ENCODE data around the gene SLC2A8.
A peak's percentile ranks its signal among the peaks of the same experiment; 100 is the strongest.

The SLC2A8 gene

DNA sequence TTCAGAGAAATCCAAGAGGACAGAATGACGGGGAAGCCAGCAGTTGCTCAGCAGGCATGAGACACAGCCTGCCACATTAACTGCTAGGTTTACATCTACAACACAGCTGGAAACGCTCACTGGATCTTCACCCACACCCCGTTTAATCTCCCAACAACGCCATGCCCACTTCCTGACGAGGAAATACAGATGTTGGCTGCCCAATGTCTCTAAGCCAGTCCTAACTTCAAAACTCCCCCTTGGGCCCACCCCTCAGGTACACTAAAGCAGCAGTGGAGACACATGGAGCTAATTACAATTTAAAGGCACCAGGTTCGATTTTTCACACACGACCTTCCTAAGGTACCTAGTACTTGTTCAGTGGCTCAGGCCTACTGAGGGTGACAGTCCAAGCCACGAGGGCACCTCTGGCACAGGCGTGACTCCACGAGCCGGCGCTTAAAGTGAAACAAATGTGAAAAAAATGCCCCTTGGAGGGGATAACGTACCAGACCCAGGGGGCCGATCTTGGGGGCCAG lies 53.3 kb downstream of the SLC2A8 start:
- Mint-ChIP-seq H3K4me3 (peak overlapping the region; percentile 92), H3K27ac (peak overlapping the region; percentile 100), H3K9me3 (peaks cover 3% of the 10 kb centered on the region), H3K4me1 (peaks cover 40% of the 10 kb centered on the region), H3K27me3 (ENCODE audit: low read depth, poor library complexity) (no peaks in the 10 kb centered on the region), H3K36me3 (ENCODE audit: low read depth) (peaks cover 52% of the 10 kb centered on the region)
- TF ChIP-seq, protein P1, sequence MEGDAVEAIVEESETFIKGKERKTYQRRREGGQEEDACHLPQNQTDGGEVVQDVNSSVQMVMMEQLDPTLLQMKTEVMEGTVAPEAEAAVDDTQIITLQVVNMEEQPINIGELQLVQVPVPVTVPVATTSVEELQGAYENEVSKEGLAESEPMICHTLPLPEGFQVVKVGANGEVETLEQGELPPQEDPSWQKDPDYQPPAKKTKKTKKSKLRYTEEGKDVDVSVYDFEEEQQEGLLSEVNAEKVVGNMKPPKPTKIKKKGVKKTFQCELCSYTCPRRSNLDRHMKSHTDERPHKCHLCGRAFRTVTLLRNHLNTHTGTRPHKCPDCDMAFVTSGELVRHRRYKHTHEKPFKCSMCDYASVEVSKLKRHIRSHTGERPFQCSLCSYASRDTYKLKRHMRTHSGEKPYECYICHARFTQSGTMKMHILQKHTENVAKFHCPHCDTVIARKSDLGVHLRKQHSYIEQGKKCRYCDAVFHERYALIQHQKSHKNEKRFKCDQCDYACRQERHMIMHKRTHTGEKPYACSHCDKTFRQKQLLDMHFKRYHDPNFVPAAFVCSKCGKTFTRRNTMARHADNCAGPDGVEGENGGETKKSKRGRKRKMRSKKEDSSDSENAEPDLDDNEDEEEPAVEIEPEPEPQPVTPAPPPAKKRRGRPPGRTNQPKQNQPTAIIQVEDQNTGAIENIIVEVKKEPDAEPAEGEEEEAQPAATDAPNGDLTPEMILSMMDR (IDR thresholded peaks at IDR 0.05) = no peak
- no peak for DNase-seq

DNA sequence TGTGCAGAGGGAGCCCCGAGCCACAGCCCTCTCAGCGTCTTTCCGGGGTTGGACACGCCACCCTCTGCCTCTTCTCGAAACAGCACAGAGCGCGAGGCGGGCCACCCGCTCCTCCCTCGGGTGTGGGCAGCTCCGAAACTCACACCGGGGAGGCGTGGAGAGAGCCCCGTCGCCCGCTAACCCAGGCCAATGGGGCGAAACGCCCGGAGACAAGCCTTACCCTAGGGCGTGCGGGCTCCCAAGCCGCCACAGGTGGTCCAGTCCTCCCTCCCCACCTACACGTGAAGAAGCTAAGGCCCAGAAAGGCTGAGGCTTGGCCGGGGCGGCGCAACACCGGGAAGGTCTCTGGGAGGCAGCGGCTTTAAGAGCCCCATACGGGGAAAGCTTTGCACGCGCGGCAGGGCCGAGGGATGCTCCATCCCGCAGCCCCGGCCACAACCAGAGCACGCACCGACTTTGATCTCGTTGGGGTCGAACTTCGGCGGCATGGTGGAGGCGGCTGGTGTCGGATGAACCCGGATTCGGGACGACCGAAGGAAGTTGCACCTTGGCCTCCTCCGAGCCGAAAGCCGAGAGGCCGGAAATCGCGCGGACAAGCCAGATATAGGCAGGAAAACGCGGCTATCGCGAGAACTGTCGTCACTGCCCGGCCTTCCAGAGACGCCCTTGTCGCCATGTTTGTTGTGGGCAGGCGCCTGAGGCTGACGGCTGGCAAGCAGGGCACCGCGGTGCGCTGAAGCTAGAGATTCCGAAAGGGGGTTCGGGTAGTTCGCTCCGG lies 54.0 kb downstream of the SLC2A8 start, which contains the start of the genes LRSAM1 and RPL12:
TSS of gene LRSAM1 (plus strand) at position 681 of the 778 bp plus-strand sequence. CDS start 3,018 bp downstream, outside the sequence.
TSS of gene RPL12 (minus strand) at position 577 of the 778 bp plus-strand sequence. CDS start at position 488, 89 bp downstream.
- Mint-ChIP-seq H3K4me3 (peak within 1 kb of the TSS; percentile 92), H3K27ac (peak within 1 kb of the TSS; percentile 100), H3K9me3 (no peaks in the 10 kb centered on the region), H3K27me3 (ENCODE audit: low read depth, poor library complexity) (no peaks in the 10 kb centered on the region), H3K4me1 (peaks cover 40% of the 10 kb centered on the region), H3K36me3 (ENCODE audit: low read depth) (peaks cover 51% of the 10 kb centered on the region)
- peak; percentile 99 for DNase-seq
- TF ChIP-seq, protein P1 (IDR thresholded peaks at IDR 0.05) = no peak

DNA sequence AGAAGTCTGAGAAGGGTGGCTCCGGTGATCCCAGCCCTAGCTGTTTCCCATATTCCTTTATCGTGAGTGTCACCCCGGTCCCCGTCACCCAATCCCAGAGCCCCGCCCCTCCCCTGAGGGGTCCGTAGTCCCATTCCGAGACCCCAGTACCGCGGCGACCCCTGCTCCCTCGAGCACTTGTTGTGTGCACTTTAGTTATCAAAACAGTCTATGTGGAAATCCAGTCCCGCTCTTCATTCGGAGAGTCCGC lies 54.6 kb downstream of the SLC2A8 start:
- H3K4me3 Mint-ChIP-seq = peak overlapping the region; percentile 92
- no peaks in the 10 kb centered on the region for H3K9me3 Mint-ChIP-seq
- peaks cover 46% of the 10 kb centered on the region for H3K36me3 Mint-ChIP-seq (ENCODE audit: low read depth)

DNA sequence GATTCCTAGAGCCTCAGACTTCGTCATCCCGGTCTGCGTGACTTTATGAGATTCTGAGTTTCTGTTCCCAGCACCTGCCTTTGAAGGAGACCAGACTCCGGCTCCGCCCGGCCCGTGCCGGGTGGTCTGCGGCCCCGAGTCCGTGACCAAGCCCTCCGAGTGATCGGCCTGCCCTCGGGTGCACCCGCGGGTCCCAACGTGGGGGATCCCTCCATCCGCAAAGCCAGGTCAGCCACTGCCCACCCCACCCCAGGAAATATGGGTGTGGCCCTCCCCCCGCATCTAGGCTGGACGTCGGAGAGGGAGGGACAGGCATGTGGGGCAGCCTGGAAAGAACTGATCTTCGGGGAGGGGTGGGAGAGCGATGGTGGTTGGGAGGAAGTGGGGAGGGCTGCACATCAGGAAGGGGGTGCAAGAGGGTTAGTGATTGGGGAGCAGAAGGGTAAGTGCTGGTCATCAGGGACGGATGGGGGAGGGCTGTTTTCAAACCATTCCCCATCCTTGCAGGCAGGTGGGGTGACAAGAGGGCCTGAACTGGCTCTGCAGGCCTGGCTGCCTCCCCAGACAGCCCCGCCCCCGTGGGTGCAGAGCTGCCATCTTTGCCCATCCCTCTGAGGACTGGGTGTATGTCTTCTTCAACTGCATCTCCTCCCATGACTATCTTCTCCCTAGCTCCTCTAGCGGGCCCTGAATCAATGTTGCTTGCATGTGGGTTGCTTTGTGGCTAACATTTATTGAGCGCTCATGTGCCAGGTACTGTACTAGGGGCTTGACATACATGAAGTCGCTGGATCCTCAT lies 55.1 kb downstream of the SLC2A8 start:
- DNase-seq = peak; percentile 41
- Mint-ChIP-seq H3K36me3 (ENCODE audit: low read depth) (peaks cover 45% of the 10 kb centered on the region), H3K9me3 (no peaks in the 10 kb centered on the region), H3K4me1 (peaks cover 40% of the 10 kb centered on the region), H3K4me3 (peak overlapping the region; percentile 92), H3K27me3 (ENCODE audit: low read depth, poor library complexity) (no peaks in the 10 kb centered on the region), H3K27ac (peak overlapping the region; percentile 66)
- TF ChIP-seq, protein P1 (IDR thresholded peaks at IDR 0.05) = no peak

More for the DNA sequence above, 54.6 kb downstream of the SLC2A8 start:
- Mint-ChIP-seq H3K27ac (peak overlapping the region; percentile 66), H3K27me3 (ENCODE audit: low read depth, poor library complexity) (no peaks in the 10 kb centered on the region), H3K4me1 (peaks cover 40% of the 10 kb centered on the region)
- TF ChIP-seq, protein P1 (IDR thresholded peaks at IDR 0.05) = no peak
- DNase-seq = no peak

DNA sequence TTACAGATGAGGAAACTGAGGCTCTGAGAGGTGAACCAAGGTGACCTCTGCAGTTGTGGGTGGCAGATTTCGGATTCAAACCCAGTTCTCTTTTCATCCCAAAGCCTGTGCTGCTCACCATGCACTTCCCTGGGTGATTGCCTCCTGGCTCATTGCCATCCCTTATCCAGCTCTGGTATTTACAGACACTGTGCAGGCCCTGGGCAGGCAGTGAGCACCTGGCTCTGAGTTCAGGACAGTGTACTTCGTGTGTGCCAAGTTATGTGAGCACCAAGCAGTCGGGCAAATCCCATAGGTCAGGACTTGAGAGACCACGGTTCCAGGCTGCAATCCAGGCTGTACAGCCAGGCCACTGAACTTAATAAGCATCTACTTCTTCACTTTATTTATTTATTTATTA lies 55.7 kb downstream of the SLC2A8 start:
- Mint-ChIP-seq H3K27me3 (ENCODE audit: low read depth, poor library complexity) (no peaks in the 10 kb centered on the region), H3K4me3 (peak overlapping the region; percentile 92), H3K27ac (no peak overlapping the region), H3K4me1 (peaks cover 37% of the 10 kb centered on the region), H3K9me3 (no peaks in the 10 kb centered on the region), H3K36me3 (ENCODE audit: low read depth) (peaks cover 45% of the 10 kb centered on the region)
- TF ChIP-seq, protein P1 (IDR thresholded peaks at IDR 0.05) = no peak
- no peak for DNase-seq

Measured in nephron progenitor cell (in vitro differentiated cells).